DMS 273 (cell line): ENCODE measurements around the gene NTRK1.

Source experiments
- DNase-seq: peaks from one replicate; lab custom pipeline; 2025; ENCODE audit not compliant: unreplicated experiment; lab: John Stamatoyannopoulos, UW

Gene NTRK1

GRCh38 chr1:156929596-156930238 lies 69.1 kb downstream of the NTRK1 start:
- no peak for DNase-seq

DNA sequence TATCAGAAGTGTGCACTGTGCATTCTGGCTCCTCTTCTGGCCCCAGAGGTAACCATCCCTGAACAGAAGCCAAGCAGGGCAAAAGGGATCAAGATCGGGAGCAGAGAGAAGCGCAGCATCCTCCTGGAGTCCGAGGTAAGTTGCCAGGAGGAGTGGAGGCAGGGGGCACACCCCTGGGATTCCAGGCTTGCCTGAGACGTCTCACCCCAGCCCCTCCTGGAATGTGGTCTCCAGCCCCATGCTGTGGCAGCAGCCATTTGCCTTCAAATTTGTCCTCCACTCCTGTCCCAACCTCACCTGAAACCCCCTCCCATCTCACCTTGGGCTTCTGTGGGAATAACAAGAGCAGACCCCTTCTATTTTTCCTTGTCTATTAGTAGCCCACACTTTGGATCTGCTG lies 69.8 kb downstream of the NTRK1 start:
- DNase-seq: no peak
